ENCODE data around the gene NCR3LG1.

The NCR3LG1 gene

GRCh38 chr11:17351510-17352176 lies at the start of gene NCR3LG1:
NCR3LG1 (plus strand) TSS chr11:17351800; CDS start chr11:17351970, 170 bp downstream.
- DNase-seq = peak; percentile 13 to 48 (median 24)

- no peak for DNase-seq
Observed at GRCh38 chr11:17313349-17314231, 38.0 kb upstream of the NCR3LG1 start.

- no peak for DNase-seq
Observed at GRCh38 chr11:17314232-17314547, 37.4 kb upstream of the NCR3LG1 start.

GRCh38 chr11:17314904-17315426 lies 36.6 kb upstream of the NCR3LG1 start:
- no peak for DNase-seq

- DNase-seq = no peak
Observed at GRCh38 chr11:17328871-17329494, 22.6 kb upstream of the NCR3LG1 start.

GRCh38 chr11:17331669-17332068 lies 19.9 kb upstream of the NCR3LG1 start:
- no peak for DNase-seq

GRCh38 chr11:17333799-17334586 lies 17.6 kb upstream of the NCR3LG1 start:
- no peak for DNase-seq

- no peak for DNase-seq
Observed at GRCh38 chr11:17343257-17343656, 8.3 kb upstream of the NCR3LG1 start.

GRCh38 chr11:17343907-17344306 lies 7.7 kb upstream of the NCR3LG1 start:
- DNase-seq = no peak

GRCh38 chr11:17347676-17348075 lies 3.9 kb upstream of the NCR3LG1 start:
- no peak for DNase-seq

GRCh38 chr11:17350455-17351171 lies 987 bp upstream of the NCR3LG1 start:
- no peak for DNase-seq

GRCh38 chr11:17351172-17351509 lies 459 bp upstream of the NCR3LG1 start:
- DNase-seq = no peak

- peak in 1 of 4 experiments; percentile 21 for DNase-seq
Observed at GRCh38 chr11:17352950-17353820, 1.6 kb downstream of the NCR3LG1 start.

- DNase-seq = no peak
Observed at GRCh38 chr11:17353821-17354600, 2.4 kb downstream of the NCR3LG1 start.

- DNase-seq = peak; percentile 9 to 52 (median 17)
Observed at GRCh38 chr11:17354601-17354991, 3.0 kb downstream of the NCR3LG1 start.

- DNase-seq = no peak
Observed at GRCh38 chr11:17366495-17366894, 14.9 kb downstream of the NCR3LG1 start.

GRCh38 chr11:17368551-17368950 lies 17.0 kb downstream of the NCR3LG1 start:
- no peak for DNase-seq

GRCh38 chr11:17369094-17369493 lies 17.5 kb downstream of the NCR3LG1 start:
- no peak for DNase-seq

- DNase-seq = no peak
Observed at GRCh38 chr11:17369684-17370243, 18.2 kb downstream of the NCR3LG1 start.

- no peak for DNase-seq
Observed at GRCh38 chr11:17371614-17372013, 20.0 kb downstream of the NCR3LG1 start.

Data from activated CD4-positive, CD25-positive, alpha-beta regulatory T cell (primary cell).